Thymus (tissue), 11 donors: ENCODE data around the gene SIGLEC7. TPM values are rescaled to one million over a fixed set of nuclear protein-coding genes. Genes with fewer than 3 reads are reported as not detected.

Experiments used
- DNase-seq, 9 donors: peaks; one replicate each; pipeline ENCODE4 v3.0.0-alpha.2; 2013; ENCODE audit warnings: low spot score in 9 of 9, low read depth in 6 of 9, missing footprints in 1 of 9
- H3K27ac ChIP-seq, 2 donors: one replicate each; pipeline ENCODE4 v1.5.1; 2013; ENCODE audit warnings: control low read depth in 1 of 2, low read depth in 1 of 2, low read length in 1 of 2, mild to moderate bottlenecking in 1 of 2, moderate library complexity in 1 of 2
- H3K27me3 ChIP-seq, 2 donors: one replicate each; pipeline ENCODE4 v1.5.1; 2013; ENCODE audit warnings: low read length in 1 of 2; ENCODE audit not compliant: control insufficient read depth in 2 of 2, insufficient read depth in 1 of 2
- H3K36me3 ChIP-seq, 2 donors: one replicate each; pipeline ENCODE4 v1.5.1; 2013; ENCODE audit warnings: low read length in 1 of 2, mild to moderate bottlenecking in 1 of 2, moderate library complexity in 1 of 2; ENCODE audit not compliant: control insufficient read depth in 2 of 2, insufficient read depth in 2 of 2
- H3K4me1 ChIP-seq, 2 donors: one replicate each; pipeline ENCODE4 v1.5.1; 2013; ENCODE audit warnings: low read length in 2 of 2; ENCODE audit not compliant: control insufficient read depth in 2 of 2, insufficient read depth in 2 of 2
- H3K4me3 ChIP-seq, 2 donors: one replicate each; pipeline ENCODE4 v1.5.1; 2013; ENCODE audit warnings: low read length in 2 of 2, control low read depth in 1 of 2, mild to moderate bottlenecking in 1 of 2
- H3K9me3 ChIP-seq, 2 donors: one replicate each; pipeline ENCODE4 v1.5.1; 2013; ENCODE audit warnings: low read length in 1 of 2, mild to moderate bottlenecking in 1 of 2; ENCODE audit not compliant: control insufficient read depth in 2 of 2, insufficient read depth in 1 of 2
- WGBS: extraction: QIAGEN DNeasy Blood & Tissue Kit; methylation state at CpG from one replicate; pipeline ENCODE4 v1.1.7; 2013; 5-methylcytosine and 5-hydroxymethylcytosine counted together
- polyA plus RNA-seq: library from polyadenylated mRNA; stranded (reverse); fragments of 200-250 nt; gene quantifications from one replicate; pipeline ENCODE4 v1.2.3, GENCODE V29; 2013
- total RNA-seq: library from RNA; stranded (reverse); fragments of 120-200 nt; gene quantifications from one replicate; pipeline ENCODE4 v1.2.4, GENCODE V29; 2013
- donor health status: healthy.

SIGLEC7 gene
- total and polyA plus RNA-seq, 2 donors, result 2.0 to 3.6 TPM

- no peaks in the 10 kb centered on the region for H3K36me3 ChIP-seq
- DNase-seq, result no peak
- no peak overlapping the region for H3K4me3 ChIP-seq
- no peaks in the 10 kb centered on the region for H3K27me3 ChIP-seq
- H3K27ac ChIP-seq, result no peak overlapping the region
- 64% methylated on average over 2 of the region's 2 CpGs for WGBS
- H3K9me3 ChIP-seq, result no peaks in the 10 kb centered on the region
- H3K4me1 ChIP-seq, result peaks cover 0 to 2% of the 10 kb centered on the region in 2 donors
Measured at GRCh38 chr19:51157265-51157664, 15.2 kb downstream of the SIGLEC7 start.

- no peaks in the 10 kb centered on the region for H3K27me3 ChIP-seq
- no peaks in the 10 kb centered on the region for H3K9me3 ChIP-seq
- H3K27ac ChIP-seq, result no peak overlapping the region
- no peaks in the 10 kb centered on the region for H3K36me3 ChIP-seq
- H3K4me3 ChIP-seq, result no peak overlapping the region
- DNase-seq, result peak in 7 of 9 donors; percentile 16 to 66 (median 36)
- WGBS, result 27% methylated on average over 7 of the region's 7 CpGs
- peaks cover 0 to 2% of the 10 kb centered on the region in 2 donors for H3K4me1 ChIP-seq
Measured at GRCh38 chr19:51158474-51159129, 16.5 kb downstream of the SIGLEC7 start.

- Histone ChIP-seq H3K27ac (no peak overlapping the region), H3K4me3 (no peak overlapping the region), H3K36me3 (no peaks in the 10 kb centered on the region), H3K4me1 (peaks cover 0 to 2% of the 10 kb centered on the region in 2 donors), H3K9me3 (no peaks in the 10 kb centered on the region), H3K27me3 (no peaks in the 10 kb centered on the region)
- DNase-seq, result no peak
- 97% methylated on average over 4 of the region's 4 CpGs for WGBS
Measured at GRCh38 chr19:51159656-51160055, 17.6 kb downstream of the SIGLEC7 start.

DNA sequence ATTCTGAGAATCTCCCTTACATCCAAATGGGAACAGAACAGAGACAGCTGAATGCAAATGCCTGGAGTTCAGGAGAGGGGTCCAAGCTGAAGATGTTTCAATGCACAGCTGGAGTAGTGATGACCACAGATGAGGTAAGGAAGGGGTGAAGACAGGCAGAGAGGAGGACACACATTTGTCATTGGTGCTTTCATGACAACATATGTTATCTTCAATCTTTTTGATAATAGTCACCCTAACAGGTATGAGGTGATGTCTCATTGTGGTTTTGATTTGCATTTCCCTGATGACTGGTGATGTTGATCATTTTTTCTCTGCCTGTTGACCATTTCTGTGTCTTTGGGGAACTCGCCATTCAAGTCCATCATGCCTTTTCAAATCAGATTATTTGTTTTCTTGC is 19.2 kb downstream of the SIGLEC7 start:
- Histone ChIP-seq H3K4me1 (peaks cover 0 to 2% of the 10 kb centered on the region in 2 donors), H3K9me3 (no peaks in the 10 kb centered on the region), H3K27ac (no peak overlapping the region), H3K4me3 (no peak overlapping the region), H3K27me3 (no peaks in the 10 kb centered on the region), H3K36me3 (no peaks in the 10 kb centered on the region)
- DNase-seq, result no peak
- WGBS, result 94% methylated on average over 1 of the region's 1 CpG

GRCh38 chr19:51161867-51162496 is 19.9 kb downstream of the SIGLEC7 start:
- no peaks in the 10 kb centered on the region for H3K27me3 ChIP-seq
- no peaks in the 10 kb centered on the region for H3K36me3 ChIP-seq
- H3K9me3 ChIP-seq, result no peaks in the 10 kb centered on the region
- no peak for DNase-seq
- no peak overlapping the region for H3K27ac ChIP-seq
- no peak overlapping the region for H3K4me3 ChIP-seq
- 94% methylated on average over 4 of the region's 4 CpGs for WGBS
- peaks cover 0 to 2% of the 10 kb centered on the region in 2 donors for H3K4me1 ChIP-seq

- H3K4me1 ChIP-seq, result peaks cover 0 to 4% of the 10 kb centered on the region in 2 donors
- H3K27ac ChIP-seq, result no peak overlapping the region
- no peaks in the 10 kb centered on the region for H3K9me3 ChIP-seq
- H3K4me3 ChIP-seq, result no peak overlapping the region
- no peaks in the 10 kb centered on the region for H3K27me3 ChIP-seq
- H3K36me3 ChIP-seq, result no peaks in the 10 kb centered on the region
- DNase-seq, result peak in 1 of 9 donors; percentile 6
- 87% methylated on average over 3 of the region's 3 CpGs for WGBS
Measured at GRCh38 chr19:51163257-51163656, 21.2 kb downstream of the SIGLEC7 start.

GRCh38 chr19:51164215-51164614 is 22.1 kb downstream of the SIGLEC7 start:
- DNase-seq, result no peak
- WGBS, result 96% methylated on average over 3 of the region's 3 CpGs
- no peaks in the 10 kb centered on the region for H3K9me3 ChIP-seq
- H3K4me3 ChIP-seq, result no peak overlapping the region
- H3K27ac ChIP-seq, result no peak overlapping the region
- H3K4me1 ChIP-seq, result peaks cover 0 to 2% of the 10 kb centered on the region in 2 donors
- no peaks in the 10 kb centered on the region for H3K27me3 ChIP-seq
- H3K36me3 ChIP-seq, result no peaks in the 10 kb centered on the region

DNA sequence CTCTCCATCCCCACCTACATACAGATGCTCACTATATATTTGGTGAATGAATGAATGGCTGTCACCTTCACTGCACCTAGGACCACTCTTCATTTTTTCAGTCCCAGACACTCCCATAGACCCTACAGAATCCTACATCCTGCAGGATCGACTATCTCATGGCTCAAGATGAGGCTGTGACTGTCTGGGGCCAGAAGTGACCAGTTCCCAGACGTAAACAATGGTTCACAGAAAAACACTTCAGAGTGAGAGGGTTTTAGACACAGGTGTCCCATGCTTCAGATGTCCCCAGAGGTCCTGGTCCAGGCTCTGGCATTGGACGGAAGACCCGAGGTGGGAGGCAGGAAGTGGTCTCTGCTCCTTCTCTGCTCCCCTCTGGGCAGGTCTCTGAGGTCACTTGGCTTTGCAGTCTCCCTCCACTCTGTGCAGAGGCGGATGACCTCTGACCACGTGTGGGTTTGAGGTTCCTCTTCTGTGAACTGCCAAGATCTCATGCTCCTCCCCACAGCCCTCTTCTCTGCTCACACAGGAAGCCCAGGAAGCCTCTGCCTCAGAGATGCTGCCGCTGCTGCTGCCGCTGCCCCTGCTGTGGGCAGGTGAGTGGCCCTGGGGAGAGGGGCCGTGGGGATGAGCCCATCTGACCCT is 24.9 kb downstream of the SIGLEC7 start:
- no peak overlapping the region for H3K27ac ChIP-seq
- 17% methylated on average over 9 of the region's 9 CpGs for WGBS
- no peaks in the 10 kb centered on the region for H3K36me3 ChIP-seq
- H3K9me3 ChIP-seq, result no peaks in the 10 kb centered on the region
- H3K4me1 ChIP-seq, result peaks cover 0 to 2% of the 10 kb centered on the region in 2 donors
- H3K4me3 ChIP-seq, result no peak overlapping the region
- no peaks in the 10 kb centered on the region for H3K27me3 ChIP-seq
- peak in 2 of 9 donors; percentile 11 to 12 for DNase-seq

- Histone ChIP-seq H3K9me3 (no peaks in the 10 kb centered on the region), H3K36me3 (no peaks in the 10 kb centered on the region), H3K4me3 (no peak overlapping the region), H3K27me3 (no peaks in the 10 kb centered on the region), H3K27ac (no peak overlapping the region), H3K4me1 (peaks cover 0 to 2% of the 10 kb centered on the region in 2 donors)
- DNase-seq, result no peak
- 92% methylated on average over 13 of the region's 13 CpGs for WGBS
Measured at GRCh38 chr19:51168564-51169282, 26.6 kb downstream of the SIGLEC7 start.
